BLaER1 (cell line): ENCODE measurements around the gene SOCS7.

Experiments
- H3K27ac ChIP-seq: shearing (Covaris generic); formaldehyde crosslinking; 2 replicates; pipeline ENCODE4 v1.8.1; 2022
- H3K27me3 ChIP-seq: shearing (Covaris generic); formaldehyde crosslinking; 2 replicates; pipeline ENCODE4 v1.8.1; 2022
- H3K36me3 ChIP-seq: shearing (Covaris generic); formaldehyde crosslinking; 2 replicates; pipeline ENCODE4 v1.8.1; 2022
- H3K4me1 ChIP-seq: shearing (Covaris generic); formaldehyde crosslinking; 2 replicates; pipeline ENCODE4 v1.8.1; 2022
- H3K4me2 ChIP-seq: shearing (Covaris generic); formaldehyde crosslinking; 2 replicates; pipeline ENCODE4 v1.8.1; 2022
- H3K4me3 ChIP-seq: shearing (Covaris generic); formaldehyde crosslinking; 2 replicates; pipeline ENCODE4 v1.8.1; 2022
- H3K9ac ChIP-seq: shearing (Covaris generic); formaldehyde crosslinking; 2 replicates; pipeline ENCODE4 v1.8.1; 2022
- H3K9me3 ChIP-seq: shearing (Covaris generic); formaldehyde crosslinking; 2 replicates; pipeline ENCODE4 v1.8.1; 2022
- H4K20me1 ChIP-seq: shearing (Covaris generic); formaldehyde crosslinking; 2 replicates; pipeline ENCODE4 v1.8.1; 2022
- Cebpa-rat ChIP-seq: shearing (Covaris generic); IDR thresholded peaks from 2 replicates; pipeline ENCODE4 v1.8.1; 2022

The SOCS7 gene

GRCh38 chr17:38418693-38419507, 67.3 kb downstream of the SOCS7 start:
- Histone ChIP-seq H3K4me2 (peak overlapping the region; percentile 86), H3K4me3 (peak overlapping the region; percentile 54), H3K27me3 (peaks cover 40% of the 10 kb centered on the region), H3K4me1 (peaks cover 84% of the 10 kb centered on the region), H4K20me1 (no peaks in the 10 kb centered on the region), H3K36me3 (no peaks in the 10 kb centered on the region), H3K9me3 (no peaks in the 10 kb centered on the region), H3K9ac (0 out of 2 replicates have a peak overlapping the region, but pooled peaks have one; percentile 8), H3K27ac (0 out of 2 replicates have a peak overlapping the region, but pooled peaks have one; percentile 13)
- TF ChIP-seq Cebpa-rat, result no peak

GRCh38 chr17:38419508-38419981, 67.9 kb downstream of the SOCS7 start:
- no peaks in the 10 kb centered on the region for H3K9me3 ChIP-seq
- H3K4me2 ChIP-seq, result peak overlapping the region; percentile 86
- peak overlapping the region; percentile 54 for H3K4me3 ChIP-seq
- H3K27me3 ChIP-seq, result peaks cover 40% of the 10 kb centered on the region
- H3K27ac ChIP-seq, result no peak overlapping the region
- no peaks in the 10 kb centered on the region for H4K20me1 ChIP-seq
- H3K9ac ChIP-seq, result no peak overlapping the region
- no peak for TF ChIP-seq Cebpa-rat
- H3K36me3 ChIP-seq, result no peaks in the 10 kb centered on the region
- H3K4me1 ChIP-seq, result peaks cover 85% of the 10 kb centered on the region

GRCh38 chr17:38420518-38420917, 68.9 kb downstream of the SOCS7 start:
- Histone ChIP-seq H3K9ac (no peak overlapping the region), H3K4me2 (peak overlapping the region; percentile 86), H3K4me3 (no peak overlapping the region)

DNA sequence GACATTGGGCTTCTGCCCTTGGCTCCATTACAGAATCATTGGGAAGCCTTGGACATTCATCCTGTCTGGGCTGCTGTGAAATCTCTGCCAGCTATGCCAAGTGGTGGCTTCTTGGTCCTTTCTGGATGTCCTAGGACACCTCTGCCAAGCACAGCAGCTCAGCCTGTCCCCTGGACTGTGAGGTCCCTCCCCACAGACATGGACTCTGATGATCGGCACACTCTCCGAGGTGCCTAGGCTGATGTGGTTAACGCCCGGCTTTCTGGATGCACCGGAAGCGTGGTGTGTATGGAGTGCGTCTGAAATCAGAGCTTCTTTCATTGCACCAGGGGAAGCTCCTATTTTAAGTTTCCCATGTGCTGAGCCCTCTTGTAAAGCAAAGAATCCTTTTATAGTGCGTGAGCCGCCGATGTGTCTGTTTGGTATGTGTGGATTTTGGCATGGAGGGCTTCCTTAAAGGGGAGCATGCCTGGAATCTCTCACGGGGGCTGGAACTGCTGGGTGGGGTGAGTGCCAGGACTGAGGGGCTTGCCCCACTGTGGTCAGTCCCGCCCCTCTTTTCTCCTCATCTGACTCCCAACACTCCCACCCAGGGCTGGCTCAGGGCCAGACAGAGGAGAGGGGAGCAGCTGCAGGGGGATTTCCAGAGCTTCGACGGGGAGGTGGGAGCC, 69.7 kb downstream of the SOCS7 start:
- H3K4me2 ChIP-seq, result peak overlapping the region; percentile 86
- H3K9ac ChIP-seq, result no peak overlapping the region
- no peak overlapping the region for H3K27ac ChIP-seq
- H3K36me3 ChIP-seq, result no peaks in the 10 kb centered on the region
- H3K4me3 ChIP-seq, result no peak overlapping the region
- peaks cover 85% of the 10 kb centered on the region for H3K4me1 ChIP-seq
- TF ChIP-seq Cebpa-rat, result no peak
- peaks cover 40% of the 10 kb centered on the region for H3K27me3 ChIP-seq
- H4K20me1 ChIP-seq, result no peaks in the 10 kb centered on the region
- H3K9me3 ChIP-seq, result no peaks in the 10 kb centered on the region

More at GRCh38 chr17:38420518-38420917, 68.9 kb downstream of the SOCS7 start:
- no peak for TF ChIP-seq Cebpa-rat
- H4K20me1 ChIP-seq, result no peaks in the 10 kb centered on the region
- H3K4me1 ChIP-seq, result peaks cover 85% of the 10 kb centered on the region
- no peaks in the 10 kb centered on the region for H3K9me3 ChIP-seq
- no peaks in the 10 kb centered on the region for H3K36me3 ChIP-seq
- H3K27me3 ChIP-seq, result peaks cover 40% of the 10 kb centered on the region
- H3K27ac ChIP-seq, result no peak overlapping the region

GRCh38 chr17:38421871-38422827, 70.5 kb downstream of the SOCS7 start:
- Histone ChIP-seq H3K36me3 (no peaks in the 10 kb centered on the region), H3K9ac (no peak overlapping the region), H3K4me1 (peaks cover 85% of the 10 kb centered on the region), H3K4me3 (no peak overlapping the region), H3K27me3 (peaks cover 40% of the 10 kb centered on the region), H3K27ac (no peak overlapping the region), H3K4me2 (peak overlapping the region; percentile 25), H3K9me3 (no peaks in the 10 kb centered on the region), H4K20me1 (no peaks in the 10 kb centered on the region)
- no peak for TF ChIP-seq Cebpa-rat

DNA sequence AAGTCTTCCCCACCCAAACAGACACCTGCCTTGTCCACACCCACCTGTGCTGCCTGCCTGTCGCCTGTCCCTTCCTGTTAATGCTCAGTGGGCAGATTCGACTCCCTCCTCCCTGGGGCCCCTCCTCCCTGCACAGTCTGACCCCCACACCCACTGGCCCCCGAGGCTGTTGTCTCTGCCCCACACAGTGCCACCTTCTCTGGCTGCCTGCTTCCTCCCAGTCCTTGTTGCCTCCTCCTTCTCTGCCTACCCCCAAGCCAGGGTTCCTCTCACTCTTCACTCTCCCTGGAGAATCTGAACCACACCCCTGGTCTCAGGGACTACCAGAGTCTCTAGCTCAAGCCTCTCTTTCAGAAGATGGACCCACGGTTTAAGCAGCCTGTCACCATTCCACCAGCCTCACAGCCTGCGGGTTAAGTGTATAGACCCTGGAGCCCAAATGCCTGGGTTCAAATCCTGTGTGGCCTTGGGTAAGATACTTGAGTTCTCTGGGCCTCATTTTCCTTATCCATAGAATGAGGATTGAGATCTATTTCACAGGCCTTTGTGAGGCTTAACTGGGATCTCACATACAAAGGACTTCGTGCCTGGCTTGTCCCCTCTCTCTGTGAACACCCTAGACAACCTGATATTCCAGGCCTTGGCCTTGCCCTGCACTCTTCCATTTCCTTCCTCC, 72.8 kb downstream of the SOCS7 start:
- Histone ChIP-seq H3K9me3 (no peaks in the 10 kb centered on the region), H3K36me3 (no peaks in the 10 kb centered on the region), H3K9ac (peak overlapping the region; percentile 58; the same call in 1 of the 2 replicates), H3K27me3 (peaks cover 20% of the 10 kb centered on the region), H3K4me1 (peaks cover 78% of the 10 kb centered on the region), H3K27ac (peak overlapping the region; percentile 55; the same call in 1 of the 2 replicates), H3K4me2 (peak overlapping the region; percentile 98), H3K4me3 (no peak overlapping the region), H4K20me1 (peaks cover 10% of the 10 kb centered on the region)
- TF ChIP-seq Cebpa-rat, result no peak

DNA sequence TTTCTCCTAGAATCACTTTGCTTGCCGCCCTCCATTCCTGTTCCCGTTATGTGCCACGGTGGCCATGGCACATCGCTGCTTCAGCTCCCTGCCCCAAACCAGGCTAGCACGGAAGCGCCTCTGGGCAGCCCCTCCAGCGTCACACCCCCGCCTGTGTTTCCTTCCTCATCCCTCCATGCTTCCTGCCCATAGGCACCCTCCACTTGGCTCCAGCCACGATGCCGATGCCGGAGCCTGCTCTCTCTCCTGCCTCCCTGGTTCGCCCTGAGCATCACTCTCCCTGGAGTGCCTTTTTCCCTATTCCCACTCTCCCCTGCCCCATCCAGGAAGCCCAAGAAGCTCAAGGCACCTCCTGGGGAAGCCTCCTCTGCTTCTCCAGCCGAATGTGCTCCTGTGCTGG, 73.4 kb downstream of the SOCS7 start:
- peaks cover 14% of the 10 kb centered on the region for H3K27me3 ChIP-seq
- H3K4me2 ChIP-seq, result peak overlapping the region; percentile 98
- peaks cover 16% of the 10 kb centered on the region for H4K20me1 ChIP-seq
- peak overlapping the region; percentile 55; the same call in 1 of the 2 replicates for H3K27ac ChIP-seq
- H3K9ac ChIP-seq, result peak overlapping the region; percentile 58; the same call in 1 of the 2 replicates
- no peak overlapping the region for H3K4me3 ChIP-seq
- H3K4me1 ChIP-seq, result peaks cover 78% of the 10 kb centered on the region
- TF ChIP-seq Cebpa-rat, result no peak
- no peaks in the 10 kb centered on the region for H3K36me3 ChIP-seq
- no peaks in the 10 kb centered on the region for H3K9me3 ChIP-seq

DNA sequence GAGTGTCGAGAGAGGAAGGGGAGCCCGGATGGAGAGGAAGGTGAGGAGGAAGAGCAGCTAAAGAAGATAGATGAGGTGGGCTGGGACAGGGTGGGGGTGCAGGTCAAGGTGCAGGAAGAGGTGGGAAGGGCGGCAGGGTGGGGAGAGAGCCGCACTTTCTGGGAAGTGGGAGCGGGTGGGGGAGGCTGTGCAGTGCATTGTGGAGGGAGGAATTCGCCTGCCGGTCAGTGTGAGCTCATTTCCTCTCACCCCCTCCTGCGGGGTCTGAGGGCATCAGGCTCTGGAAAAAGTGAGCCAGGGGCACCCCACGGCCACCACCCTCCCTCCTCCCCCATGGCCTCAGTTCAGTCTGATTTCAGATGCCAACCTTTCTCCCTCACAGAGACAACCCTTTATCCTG, 74.1 kb downstream of the SOCS7 start:
- peak overlapping the region; percentile 55 for H3K27ac ChIP-seq
- no peaks in the 10 kb centered on the region for H3K9me3 ChIP-seq
- H3K4me2 ChIP-seq, result peak overlapping the region; percentile 98
- H3K36me3 ChIP-seq, result no peaks in the 10 kb centered on the region
- H3K9ac ChIP-seq, result no peak overlapping the region
- peaks cover 23% of the 10 kb centered on the region for H4K20me1 ChIP-seq
- no peak for TF ChIP-seq Cebpa-rat
- peaks cover 78% of the 10 kb centered on the region for H3K4me1 ChIP-seq
- H3K4me3 ChIP-seq, result no peak overlapping the region
- H3K27me3 ChIP-seq, result peaks cover 9% of the 10 kb centered on the region; the same call in 1 of the 2 replicates
